IPS DF 4.7 (cell line): ENCODE measurements around the gene KRTAP4-5.
"Not testable (repeated sequence)": the region's sequence is repeated elsewhere in the genome, so short reads cannot be mapped to it uniquely, and the experiment has no call there.

ENCODE experiments used
- DNase-seq: peaks from one replicate; pipeline ENCODE4 v3.0.0-alpha.2; 2013; ENCODE audit warnings: low spot score; ENCODE audit errors: extremely low read depth

Gene KRTAP4-5

DNA sequence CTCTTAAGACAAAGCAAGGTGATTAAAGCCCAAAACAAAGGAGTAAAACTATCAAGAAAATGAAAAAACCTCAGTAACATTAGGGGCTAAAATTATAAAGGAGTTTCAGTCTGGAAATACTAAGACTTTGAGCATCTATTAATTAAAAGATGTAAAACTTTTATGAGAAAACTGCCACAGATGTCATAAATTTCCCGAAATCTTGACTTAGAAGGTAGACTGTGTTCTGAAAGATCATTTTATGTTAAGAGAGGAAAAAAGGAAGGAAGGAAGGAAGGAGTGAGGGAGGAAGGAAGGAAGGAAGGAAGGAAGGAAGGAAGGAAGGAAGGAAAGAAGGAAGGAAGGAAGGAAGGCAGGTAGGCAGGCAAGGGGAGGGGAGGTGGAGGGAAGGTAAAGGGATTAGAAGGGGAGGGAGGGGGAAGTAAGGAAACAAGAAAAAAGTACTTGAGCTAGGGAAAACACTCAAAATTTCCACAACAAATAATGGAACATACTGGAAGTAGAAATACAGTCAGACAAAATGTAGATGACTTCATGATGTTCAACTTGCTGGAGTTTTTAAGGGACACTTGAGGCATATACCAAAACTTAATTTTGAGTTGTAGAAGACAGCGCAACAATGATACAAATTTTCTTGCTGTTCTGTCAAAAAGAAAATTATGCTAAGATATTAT lies 2.0 kb downstream of the KRTAP4-5 start:
- no peak for DNase-seq

DNA sequence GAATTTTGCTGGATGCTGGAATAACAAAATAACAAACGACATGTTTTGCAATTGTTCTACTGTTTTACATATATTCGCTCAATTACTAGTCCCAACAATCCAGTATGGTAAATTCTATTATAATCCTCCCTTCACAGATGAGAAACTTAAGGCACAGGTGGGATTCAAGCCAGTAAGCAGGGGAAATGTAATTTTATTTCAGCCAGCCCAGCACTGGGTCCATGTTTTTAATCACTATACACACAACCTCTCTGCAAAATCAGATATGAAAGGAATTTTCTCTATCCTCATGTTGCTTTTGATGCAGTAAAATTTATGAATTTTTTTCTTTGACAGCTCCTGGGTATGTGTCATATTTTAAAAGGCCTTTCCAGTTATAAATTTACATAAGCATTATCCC lies 4.4 kb downstream of the KRTAP4-5 start:
- DNase-seq: no peak

DNA sequence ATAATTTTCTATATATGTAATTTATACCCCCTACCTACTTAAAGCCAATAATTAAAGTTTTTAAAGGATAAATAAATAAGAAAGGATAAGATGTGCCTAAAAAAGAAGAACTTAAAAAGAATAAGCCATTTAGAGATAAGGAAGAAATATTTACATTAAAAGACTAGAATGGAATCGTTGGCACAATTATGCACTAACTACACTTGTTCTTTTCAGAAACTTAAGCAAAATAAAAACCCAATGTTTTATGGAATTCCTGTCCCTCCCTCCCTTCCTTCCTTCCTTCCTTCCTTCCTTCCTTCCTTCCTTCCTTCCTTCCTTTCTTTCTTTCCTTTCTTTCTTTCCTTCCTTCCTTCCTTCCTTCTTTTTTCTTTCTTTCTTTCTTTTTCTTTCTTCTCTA lies 4.8 kb downstream of the KRTAP4-5 start:
- DNase-seq: no peak

GRCh38 chr17:41141361-41141760 lies 8.3 kb downstream of the KRTAP4-5 start:
- no peak for DNase-seq

DNA sequence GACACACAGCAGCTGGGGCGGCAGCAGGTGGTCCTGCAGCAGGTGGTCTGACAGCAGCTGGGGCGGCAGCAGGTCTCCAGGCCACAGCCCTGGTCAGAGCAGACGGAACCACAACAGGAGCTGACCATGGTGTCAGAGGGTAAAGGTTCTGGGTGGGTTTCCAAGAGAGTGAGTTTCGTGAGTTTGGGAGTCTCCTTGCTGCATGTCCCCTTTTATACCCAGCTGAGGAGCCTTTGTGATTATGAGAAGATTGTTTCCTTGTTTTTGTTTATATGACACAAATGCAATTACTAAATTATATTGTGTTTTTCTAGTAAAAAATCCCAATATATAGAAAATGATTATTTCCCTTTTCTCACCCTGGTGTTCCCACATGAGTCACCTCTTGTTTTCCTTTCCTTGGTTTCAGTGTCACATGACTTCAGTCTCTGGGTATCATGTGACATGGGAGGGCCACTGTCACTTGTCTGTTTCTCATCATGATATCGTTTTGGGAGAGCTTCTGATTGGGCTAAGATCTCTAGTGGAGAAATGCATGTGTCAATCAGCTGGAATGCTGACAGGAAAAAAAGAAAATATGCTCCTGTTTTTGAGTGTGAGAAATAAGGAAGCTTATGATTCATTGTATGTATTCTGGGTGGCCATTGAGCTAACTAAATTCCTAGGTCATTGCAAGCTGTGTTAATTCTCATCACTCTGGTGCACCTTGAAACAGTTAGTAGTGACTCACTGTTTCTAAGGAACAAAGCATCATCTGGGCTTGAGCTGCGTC lies 9.1 kb downstream of the KRTAP4-5 start, which contains the start of gene KRTAP4-6:
KRTAP4-6 (minus strand) TSS at position 185 of the 772 bp plus-strand sequence; CDS start at position 128, 57 bp downstream.
- no peak for DNase-seq

GRCh38 chr17:41139865-41140264 lies 9.8 kb downstream of the KRTAP4-5 start:
- not testable (repeated sequence) for DNase-seq

- DNase-seq: no peak
These were observed 15.5 kb downstream of the KRTAP4-5 start for GRCh38 chr17:41133880-41134735.

- no peak for DNase-seq
These were observed 17.6 kb downstream of the KRTAP4-5 start for GRCh38 chr17:41131979-41132378.

DNA sequence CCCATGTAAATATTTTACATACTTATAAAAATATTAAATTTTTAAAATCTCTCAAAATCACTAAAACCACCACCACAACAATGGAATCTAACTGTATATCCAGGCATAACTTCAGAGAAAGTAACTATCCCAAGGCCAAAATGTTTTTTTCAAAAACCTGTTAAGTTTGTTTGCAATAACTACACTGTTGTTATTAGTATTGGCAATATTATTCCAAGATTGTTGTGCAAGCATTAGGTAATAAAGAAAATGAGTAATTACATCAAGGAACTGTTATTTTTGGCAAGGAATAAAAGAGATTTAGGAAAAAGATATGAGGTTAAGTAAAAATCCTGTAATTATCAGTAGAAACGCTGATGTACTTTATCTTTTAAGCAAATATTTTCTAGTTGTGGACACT lies 22.3 kb downstream of the KRTAP4-5 start:
- no peak for DNase-seq

- DNase-seq: no peak
These were observed 23.2 kb downstream of the KRTAP4-5 start for GRCh38 chr17:41126412-41126811.

GRCh38 chr17:41125064-41125463 lies 24.6 kb downstream of the KRTAP4-5 start:
- DNase-seq: no peak

GRCh38 chr17:41123991-41124371 lies 25.6 kb downstream of the KRTAP4-5 start, which contains the start of gene KRTAP4-12:
Gene KRTAP4-12 (minus strand): TSS chr17:41124182. CDS start chr17:41124122, 60 bp downstream.
- not testable (repeated sequence) for DNase-seq

DNA sequence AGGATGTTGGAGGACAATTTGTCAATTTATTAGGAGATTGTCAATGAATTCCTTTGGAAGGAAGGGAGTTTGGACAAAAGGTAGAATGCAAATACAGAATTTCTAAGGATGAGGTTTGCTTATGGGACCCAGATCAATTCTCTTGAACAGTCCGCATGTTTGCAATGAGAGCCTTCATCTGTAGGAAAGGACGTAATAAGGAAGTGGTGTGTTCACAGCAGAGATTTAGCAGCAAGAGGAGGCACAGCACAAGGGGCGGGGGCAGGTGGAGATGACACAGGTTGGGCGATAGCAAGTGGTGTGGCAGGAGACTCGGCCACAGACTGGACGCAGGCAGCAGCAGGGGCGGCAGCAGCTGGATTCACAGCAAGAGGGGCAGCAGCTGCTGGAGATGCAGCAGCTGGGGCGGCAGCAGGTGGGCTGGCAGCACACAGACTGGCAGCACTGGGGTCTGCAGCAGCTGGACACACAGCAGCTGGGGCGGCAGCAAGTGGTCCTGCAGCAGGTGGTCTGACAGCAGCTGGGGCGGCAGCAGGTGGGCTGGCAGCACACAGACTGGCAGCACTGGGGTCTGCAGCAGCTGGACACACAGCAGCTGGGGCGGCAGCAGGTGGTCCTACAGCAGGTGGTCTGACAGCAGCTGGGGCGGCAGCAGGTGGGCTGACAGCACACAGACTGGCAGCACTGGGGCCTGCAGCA lies 26.2 kb downstream of the KRTAP4-5 start:
- DNase-seq: not testable (repeated sequence)

GRCh38 chr17:41121742-41122141 lies 27.9 kb downstream of the KRTAP4-5 start:
- no peak for DNase-seq

- not testable (repeated sequence) for DNase-seq
These were observed 29.6 kb downstream of the KRTAP4-5 start for GRCh38 chr17:41119696-41120690.

DNA sequence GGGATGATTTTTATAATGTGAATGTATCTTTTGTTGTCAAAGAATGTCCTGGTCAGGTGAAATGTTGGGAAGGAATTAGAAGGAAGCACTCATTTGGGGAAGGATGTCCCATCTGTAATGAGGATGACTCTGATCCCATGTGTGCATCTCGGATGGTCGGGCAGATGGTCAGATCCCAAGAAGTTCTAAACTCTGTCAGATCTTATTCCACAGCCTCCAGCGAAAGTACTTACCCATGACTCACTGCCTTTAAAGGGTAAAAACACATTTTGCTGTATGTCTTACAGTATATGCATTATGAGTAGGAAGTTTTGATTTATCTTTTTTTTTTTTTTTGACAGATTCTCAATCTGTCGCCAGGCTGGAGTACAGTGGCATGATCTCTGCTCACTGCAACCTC lies 30.9 kb downstream of the KRTAP4-5 start:
- DNase-seq: no peak

GRCh38 chr17:41117846-41118386 lies 31.7 kb downstream of the KRTAP4-5 start, which contains the start of gene KRTAP4-11:
Gene KRTAP4-11 (minus strand): TSS chr17:41118373. CDS start chr17:41118315, 58 bp downstream.
- not testable (repeated sequence) for DNase-seq

DNA sequence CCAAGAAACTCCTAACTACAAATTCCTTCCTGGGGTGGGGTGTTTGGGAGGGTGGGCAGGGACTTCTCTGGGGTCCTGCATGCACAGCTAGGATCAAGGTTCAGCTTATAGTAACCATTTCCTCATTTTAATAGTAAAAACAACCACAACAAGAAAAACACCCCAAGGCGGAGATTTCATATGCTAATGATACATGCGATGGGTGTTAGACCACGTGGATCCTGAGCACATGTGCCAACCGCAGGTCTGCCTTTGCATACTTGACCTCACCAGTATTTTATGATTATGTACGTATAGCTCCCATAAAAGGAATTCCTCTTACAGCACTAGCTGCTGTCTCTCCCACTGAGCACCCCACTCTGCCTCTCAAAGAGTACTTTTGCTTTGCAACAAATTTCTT lies 33.3 kb downstream of the KRTAP4-5 start:
- no peak for DNase-seq

DNA sequence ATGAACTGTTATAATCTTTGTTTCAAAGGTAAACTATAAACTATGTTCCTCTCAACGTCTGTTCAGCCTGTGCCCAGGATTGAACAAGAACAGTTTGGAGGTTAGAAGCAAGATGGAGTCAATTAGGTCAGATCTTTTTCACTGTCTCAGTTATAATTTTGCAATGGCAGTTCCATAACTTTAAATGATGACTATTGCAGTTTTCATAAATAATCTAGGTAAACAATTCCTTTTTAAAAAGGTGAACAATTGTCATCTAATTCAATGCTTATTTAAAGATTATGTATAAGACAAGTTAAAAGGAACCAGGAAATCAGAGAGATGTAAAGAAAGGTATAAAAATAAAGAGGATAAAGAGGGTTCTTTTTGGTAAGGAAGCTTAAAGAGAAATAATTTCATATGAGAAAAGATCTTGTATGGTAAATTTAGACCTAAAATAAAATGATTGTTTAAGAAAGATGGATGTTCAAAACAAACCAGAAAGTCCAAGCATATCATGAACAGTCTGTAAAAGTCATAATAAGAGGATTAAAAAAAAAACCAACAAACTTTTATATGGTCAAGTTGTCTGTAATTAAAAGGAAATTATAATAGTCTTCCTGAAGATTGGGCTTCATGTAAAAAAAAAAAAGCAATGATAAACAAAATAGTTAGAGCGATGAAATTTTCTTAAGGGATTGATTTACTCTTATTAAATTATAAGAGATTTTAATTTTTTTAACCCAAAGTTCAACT lies 38.3 kb downstream of the KRTAP4-5 start:
- no peak for DNase-seq
